GM19328 (cell line): ENCODE results near the gene GPSM3.
A peak's percentile ranks its signal among the peaks of the same experiment; 100 is the strongest.
"Not testable (repeated sequence)": the region's sequence is repeated elsewhere in the genome, so short reads cannot be mapped to it uniquely, and the experiment has no call there.

Experiments used
- ATAC-seq: cut with Tn5 transposase; IDR thresholded peaks from one replicate; pipeline ENCODE4 v1.9.1; 2021; ENCODE audit warnings: mild to moderate bottlenecking, moderate library complexity; ENCODE audit not compliant: unreplicated experiment

The GPSM3 gene

GRCh38 chr6:32203426-32204267 is 11.2 kb upstream of the GPSM3 start:
- no peak for ATAC-seq

- ATAC-seq, result no peak
These were observed 9.7 kb upstream of the GPSM3 start for GRCh38 chr6:32202186-32202585.

DNA sequence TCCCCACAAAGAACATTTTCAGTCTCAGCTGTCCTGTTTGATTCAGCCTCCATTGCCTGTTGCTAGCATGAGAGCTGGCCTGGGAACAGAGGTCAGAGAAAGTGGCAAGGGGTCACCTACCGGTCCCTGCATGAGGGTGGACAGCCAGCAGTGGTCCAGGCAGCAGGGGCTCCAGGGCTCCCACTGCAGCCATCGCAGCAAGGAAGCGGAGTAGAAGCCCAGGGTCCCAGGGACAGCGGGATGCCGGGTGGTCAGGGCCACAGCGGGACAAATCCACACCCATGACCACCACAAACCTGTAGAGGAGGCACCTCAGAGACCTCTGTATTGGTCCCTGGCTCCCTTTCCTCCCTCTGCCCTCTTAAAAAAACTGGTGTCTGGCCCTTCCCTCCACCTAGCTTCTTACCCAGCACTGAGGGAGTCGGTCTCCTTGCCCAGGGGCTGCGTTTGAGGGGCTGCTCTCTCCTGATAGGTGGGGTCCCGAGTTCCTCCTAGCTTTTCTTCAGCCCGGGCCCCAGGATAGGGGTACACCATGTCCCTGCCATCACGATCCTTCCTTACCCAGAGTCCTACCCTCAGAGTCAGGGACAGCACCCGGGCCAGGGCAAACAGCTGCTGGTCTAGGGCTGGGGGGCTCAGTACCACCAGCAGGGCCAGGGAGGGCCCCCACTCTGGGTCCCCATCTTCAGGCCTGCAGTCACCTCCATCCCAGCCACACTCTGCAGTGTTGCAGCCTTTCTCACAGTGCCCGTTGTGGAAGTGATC is 8.4 kb upstream of the GPSM3 start:
- ATAC-seq, result no peak

- no peak for ATAC-seq
These were observed 6.4 kb upstream of the GPSM3 start for GRCh38 chr6:32198866-32199265.

DNA sequence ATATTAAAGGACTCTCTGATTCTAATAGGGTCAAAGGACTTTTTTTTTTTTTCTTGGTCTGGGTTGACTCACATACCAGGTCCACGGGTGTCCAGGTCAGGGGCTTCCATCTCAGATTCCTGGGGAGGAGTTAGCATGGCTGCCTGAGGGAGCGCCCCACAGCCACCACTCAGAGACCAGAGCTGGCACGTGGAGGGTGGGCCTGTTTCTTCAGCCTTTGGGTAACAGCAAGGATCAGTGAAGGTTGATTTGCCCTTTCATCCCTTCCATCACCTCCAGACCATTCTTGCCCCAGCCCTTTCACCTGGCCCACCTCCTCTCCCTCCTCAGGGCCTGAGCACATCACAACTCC is 5.9 kb upstream of the GPSM3 start:
- no peak for ATAC-seq

- ATAC-seq, result no peak
These were observed 4.5 kb upstream of the GPSM3 start for GRCh38 chr6:32196682-32197616.

GRCh38 chr6:32195902-32196681 is 3.6 kb upstream of the GPSM3 start:
- peak; percentile 79 for ATAC-seq

- ATAC-seq, result peak; percentile 76
These were observed 3.1 kb upstream of the GPSM3 start for GRCh38 chr6:32195652-32195901.

GRCh38 chr6:32194825-32195651 is 2.6 kb upstream of the GPSM3 start:
- ATAC-seq, result no peak

DNA sequence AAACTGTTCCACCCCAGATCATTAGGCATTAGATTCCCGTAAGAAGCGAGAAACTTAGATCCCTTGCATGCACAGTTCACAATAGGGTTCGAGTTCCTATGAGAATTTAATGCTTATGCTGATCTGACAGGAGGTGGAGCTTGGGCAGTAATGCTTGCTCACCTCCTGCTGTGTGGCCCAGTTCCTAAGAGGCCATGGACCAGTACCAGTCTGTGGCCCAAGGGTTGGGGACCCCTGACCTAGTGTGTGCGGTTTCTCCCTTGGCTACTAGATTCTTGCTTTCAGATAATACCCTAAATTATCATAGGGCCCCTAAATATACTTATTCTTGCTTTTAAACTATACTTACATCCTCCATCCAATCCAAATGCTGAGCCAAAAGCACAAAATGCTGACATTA is 1.9 kb upstream of the GPSM3 start:
- ATAC-seq, result no peak

GRCh38 chr6:32193096-32193495 is 653 bp upstream of the GPSM3 start:
- ATAC-seq, result not testable (repeated sequence)

GRCh38 chr6:32191696-32192607 is 491 bp downstream of the GPSM3 start:
- ATAC-seq, result no peak

- ATAC-seq, result no peak
These were observed 1.3 kb downstream of the GPSM3 start for GRCh38 chr6:32190911-32191677.

DNA sequence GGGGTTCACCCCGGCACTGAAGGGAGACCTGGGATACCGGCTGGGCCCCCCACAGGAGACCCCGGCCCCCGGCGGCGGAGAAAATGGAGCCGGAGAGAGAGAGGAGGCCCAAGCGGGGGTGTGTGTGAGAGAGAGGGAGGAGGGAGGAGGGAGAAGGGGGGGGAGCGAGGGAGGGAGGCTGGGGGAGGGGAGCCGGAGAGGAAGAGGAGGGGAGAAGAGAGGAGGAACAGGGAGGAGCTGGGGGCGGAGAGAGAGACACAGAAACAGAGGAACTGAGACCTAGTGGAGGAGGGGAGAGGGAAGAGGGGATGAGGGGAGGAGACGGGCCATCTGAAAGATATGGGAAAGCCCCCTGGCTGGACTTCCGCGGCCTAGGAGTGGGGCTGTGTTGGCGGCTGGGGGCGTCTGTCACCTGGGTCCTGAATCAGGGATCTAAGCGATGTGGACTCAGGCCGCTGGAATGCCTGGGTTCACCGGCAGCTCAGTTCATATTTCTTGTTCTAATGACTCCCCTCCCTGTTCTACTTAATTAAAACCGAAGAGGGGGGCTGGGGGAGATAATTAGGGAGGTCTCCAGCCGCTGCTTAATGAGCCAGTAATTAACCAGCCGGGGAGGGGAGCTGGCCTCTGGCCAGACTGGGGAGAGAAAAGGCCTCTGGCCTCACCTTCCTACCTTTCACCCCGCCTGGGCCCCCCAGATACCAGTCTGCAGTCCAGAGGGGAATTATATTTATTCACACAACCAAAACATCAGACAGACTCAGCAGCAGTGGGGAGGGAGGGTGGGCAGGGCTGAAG is 2.2 kb downstream of the GPSM3 start, which contains the start of gene PBX2:
PBX2 (minus strand) TSS at position 149 of the 798 bp plus-strand sequence. CDS start 287 bp downstream, outside the sequence.
- ATAC-seq, result no peak

DNA sequence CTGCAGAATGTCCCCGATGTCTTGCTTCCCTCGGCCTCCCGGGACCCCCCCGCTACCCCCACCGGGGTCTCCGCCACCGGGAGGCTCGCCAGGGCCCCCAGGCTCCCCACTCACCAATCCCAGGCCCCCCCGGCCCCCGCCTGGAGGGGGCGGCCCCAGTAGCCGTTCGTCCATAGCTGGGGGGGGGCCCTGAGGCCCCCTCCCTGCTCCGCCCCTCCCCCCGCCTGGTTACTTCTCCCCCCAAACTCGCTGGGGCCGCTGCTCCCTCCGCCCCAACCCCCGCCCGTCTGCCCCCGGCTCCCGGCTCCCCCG is 2.7 kb downstream of the GPSM3 start:
- no peak for ATAC-seq

GRCh38 chr6:32189069-32189741 is 3.2 kb downstream of the GPSM3 start:
- ATAC-seq, result no peak
